ENCODE measurements around the gene TMPRSS11B.
"Not testable (repeated sequence)": the region's sequence is repeated elsewhere in the genome, so short reads cannot be mapped to it uniquely, and the experiment has no call there.

DNA sequence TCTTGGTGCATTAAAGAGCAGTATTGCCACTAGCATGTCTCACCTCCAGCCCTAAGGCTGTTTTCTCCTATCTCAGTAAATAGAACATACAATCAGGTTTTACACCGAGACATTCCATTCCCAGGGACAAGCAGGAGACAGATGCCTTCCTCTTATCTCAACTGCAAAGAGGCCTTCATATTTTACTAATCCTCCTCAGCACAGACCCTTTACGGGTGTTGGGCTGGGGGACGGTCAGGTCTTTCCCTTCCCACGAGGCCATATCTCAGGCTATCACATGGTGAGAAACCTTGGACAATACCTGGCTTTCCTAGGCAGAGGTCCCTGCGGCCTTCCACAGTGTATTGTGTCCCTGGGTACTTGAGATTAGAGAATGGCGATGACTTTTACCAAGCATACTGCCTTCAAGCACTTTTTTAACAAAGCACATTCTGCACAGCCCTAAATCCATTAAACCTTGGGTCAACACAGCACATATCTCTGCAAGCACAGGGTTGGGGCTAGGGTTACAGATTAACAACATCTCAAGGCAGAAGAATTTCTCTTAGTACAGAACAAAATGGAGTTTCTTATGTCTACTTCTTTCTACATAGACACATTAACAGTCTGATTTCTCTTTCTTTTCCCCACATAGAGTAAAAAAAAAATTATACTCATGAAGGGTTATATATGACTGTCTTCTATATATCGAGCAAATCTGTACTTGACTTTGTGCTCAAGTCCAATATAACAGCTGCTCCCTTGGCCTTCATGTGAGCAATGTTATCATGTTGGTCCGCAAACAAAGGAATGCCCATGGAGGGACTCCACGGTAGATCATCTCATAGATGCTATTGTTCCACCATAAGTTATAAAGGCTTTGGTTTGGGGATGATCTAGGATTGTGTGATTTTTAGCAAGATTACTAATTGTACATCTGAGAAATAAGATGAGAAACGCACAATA is 36.6 kb upstream of the TMPRSS11B start:
- TF ChIP-seq POLR2AphosphoS5, CTCF (IDR thresholded peaks at IDR 0.05): not testable (repeated sequence)

Measured in gastroesophageal sphincter (tissue), 3 donors.